GM18526 (cell line): ENCODE measurements around the gene GALNT15.

Experiments
- POLR2A ChIP-seq: IDR thresholded peaks from 3 replicates; pipeline ENCODE4 v1.6.1; 2011; ENCODE audit not compliant: insufficient read length; ENCODE audit errors: extremely low read depth

GALNT15 gene

DNA sequence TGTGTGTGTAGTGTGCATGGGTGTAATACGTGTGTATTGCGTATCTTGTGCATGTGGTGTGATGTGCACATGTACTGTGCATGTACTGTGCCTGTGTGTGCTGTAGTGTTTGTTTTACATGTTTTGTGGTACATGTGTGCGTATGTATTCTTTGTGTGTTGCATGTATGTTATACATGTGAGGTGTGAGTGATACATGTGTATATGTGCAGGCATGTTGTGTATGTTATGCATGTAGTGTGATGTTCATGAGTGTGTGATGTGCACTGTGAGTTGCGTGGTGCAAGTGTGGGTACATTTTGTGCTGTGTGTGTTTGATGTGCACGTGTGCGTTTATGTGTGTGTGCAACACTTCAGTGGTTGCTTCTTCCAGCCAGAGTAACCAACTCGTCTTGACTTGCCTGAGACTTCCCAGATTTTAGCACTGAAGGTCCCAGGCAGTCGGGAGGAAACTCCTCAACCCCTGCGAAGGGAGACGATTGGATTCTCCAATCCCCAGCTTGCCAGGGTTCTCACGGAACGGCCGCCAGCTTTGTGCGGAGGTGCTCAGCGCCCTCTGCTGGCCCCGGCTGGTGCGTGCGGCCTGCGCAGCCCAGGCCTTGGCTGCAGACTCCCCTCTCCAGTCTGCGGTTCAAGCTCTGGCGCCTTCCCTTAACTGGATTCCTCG is 3.6 kb downstream of the GALNT15 start:
- TF ChIP-seq POLR2A, result no peak

GRCh38 chr3:16178628-16178988 is 4.1 kb downstream of the GALNT15 start:
- no peak for TF ChIP-seq POLR2A

GRCh38 chr3:16179261-16179660 is 4.8 kb downstream of the GALNT15 start:
- no peak for TF ChIP-seq POLR2A

DNA sequence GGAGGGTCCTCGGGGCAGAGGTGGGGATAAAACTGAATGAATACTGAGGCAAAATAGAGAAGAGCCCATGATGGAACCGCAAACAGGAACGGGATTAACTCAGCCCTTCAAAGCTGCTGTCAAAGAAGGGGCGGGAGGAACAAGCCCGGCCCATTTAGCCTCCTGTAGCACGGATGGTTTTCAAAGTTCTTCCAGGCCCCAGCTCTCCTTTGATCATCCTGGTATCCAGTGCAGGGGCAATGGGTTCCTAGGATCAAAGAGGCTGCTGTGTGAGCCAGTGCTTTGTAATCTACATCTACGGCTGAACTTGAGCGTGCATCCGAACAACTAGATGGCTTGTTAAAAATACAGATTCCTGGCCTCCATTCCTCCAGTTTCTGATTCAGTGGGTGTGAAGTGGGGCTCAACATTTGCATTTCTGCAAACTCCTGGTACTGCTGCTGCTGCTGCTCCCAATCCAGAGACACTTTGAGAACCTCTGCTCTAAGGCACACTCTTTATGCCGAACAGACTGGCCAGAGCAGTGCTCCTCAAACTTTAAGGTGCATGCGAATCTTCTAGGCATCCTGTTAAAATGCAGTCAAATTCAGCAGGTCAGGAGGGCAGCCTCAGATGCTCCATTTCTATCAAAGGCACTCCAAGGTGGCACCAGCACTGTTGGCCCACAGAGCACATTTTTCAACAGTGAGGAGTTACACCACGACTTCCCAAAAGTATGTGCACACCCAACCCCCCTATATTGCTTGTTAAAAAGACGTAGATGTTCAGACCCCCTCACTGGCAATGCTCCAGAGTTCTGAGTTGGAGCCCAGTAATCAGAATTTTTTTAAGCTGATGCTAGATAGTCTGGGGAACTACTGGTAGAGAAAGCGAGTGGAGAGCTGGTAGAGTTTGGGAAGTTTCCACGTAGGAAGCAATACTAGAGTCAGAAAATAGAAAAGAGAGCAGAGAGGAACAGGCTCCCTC is 5.6 kb downstream of the GALNT15 start:
- TF ChIP-seq POLR2A, result no peak

- no peak for TF ChIP-seq POLR2A
Observed at GRCh38 chr3:16180737-16181134, 6.3 kb downstream of the GALNT15 start.

DNA sequence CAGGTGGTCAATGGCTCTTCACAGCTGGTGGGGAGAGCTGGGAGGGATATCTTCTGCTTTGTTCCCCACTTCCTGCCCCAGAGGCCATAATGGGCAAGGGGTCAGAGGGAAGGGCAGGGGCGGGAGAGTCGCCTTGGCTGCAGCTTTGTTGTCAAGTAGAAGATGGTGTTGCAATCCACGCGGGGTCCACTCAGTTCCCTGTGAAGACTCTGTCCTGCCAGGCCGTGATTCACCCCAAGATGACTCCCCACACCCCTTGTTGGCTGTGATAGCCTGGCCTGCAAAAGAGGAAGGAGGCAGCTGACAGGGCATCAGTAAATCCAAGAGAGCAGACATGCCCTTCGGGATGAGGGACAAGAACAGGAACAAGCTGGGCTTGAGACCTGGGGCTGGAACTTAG is 6.9 kb downstream of the GALNT15 start:
- TF ChIP-seq POLR2A, result no peak

GRCh38 chr3:16182183-16182582 is 7.7 kb downstream of the GALNT15 start:
- no peak for TF ChIP-seq POLR2A

DNA sequence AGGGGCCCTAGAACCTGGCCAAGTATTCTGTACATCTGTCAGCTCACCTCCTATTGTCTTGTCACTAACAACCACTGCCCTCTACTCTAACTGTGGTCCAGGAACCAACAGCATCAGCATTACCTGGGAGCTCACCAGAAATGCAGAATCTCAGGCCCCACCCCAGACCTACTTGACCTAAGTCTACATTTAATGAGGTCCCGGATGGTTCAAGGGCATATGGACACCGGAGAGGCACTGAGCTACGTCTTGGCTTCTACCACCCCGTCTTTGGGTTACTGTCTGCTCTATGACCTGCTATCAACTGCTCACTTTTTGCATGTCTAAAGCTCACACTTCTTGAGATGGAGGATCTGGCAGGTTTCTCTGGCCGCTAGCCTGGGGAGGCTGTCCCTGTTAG is 8.1 kb downstream of the GALNT15 start:
- TF ChIP-seq POLR2A, result no peak

GRCh38 chr3:16183082-16183481 is 8.6 kb downstream of the GALNT15 start:
- no peak for TF ChIP-seq POLR2A

- no peak for TF ChIP-seq POLR2A
Observed at GRCh38 chr3:16183601-16184270, 9.3 kb downstream of the GALNT15 start.

DNA sequence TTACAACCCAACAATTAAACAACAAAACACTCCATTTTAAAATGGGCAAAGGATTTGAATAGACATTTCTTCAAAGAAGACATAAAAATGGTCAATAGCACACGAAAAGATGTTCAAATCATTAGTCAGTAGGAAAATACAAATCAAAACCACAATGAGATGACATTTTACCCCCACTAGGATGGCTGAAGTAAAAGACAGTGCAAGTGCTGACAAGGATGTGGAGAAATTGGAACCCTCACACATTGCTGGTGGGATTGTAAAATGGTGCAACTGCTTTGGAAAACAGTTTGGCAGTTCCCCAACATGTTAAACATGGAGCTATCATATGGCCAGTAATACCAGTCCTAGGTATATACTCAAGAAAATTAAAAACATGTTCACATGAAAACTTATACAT is 11.6 kb downstream of the GALNT15 start:
- TF ChIP-seq POLR2A, result no peak

GRCh38 chr3:16186565-16186964 is 12.1 kb downstream of the GALNT15 start:
- no peak for TF ChIP-seq POLR2A

DNA sequence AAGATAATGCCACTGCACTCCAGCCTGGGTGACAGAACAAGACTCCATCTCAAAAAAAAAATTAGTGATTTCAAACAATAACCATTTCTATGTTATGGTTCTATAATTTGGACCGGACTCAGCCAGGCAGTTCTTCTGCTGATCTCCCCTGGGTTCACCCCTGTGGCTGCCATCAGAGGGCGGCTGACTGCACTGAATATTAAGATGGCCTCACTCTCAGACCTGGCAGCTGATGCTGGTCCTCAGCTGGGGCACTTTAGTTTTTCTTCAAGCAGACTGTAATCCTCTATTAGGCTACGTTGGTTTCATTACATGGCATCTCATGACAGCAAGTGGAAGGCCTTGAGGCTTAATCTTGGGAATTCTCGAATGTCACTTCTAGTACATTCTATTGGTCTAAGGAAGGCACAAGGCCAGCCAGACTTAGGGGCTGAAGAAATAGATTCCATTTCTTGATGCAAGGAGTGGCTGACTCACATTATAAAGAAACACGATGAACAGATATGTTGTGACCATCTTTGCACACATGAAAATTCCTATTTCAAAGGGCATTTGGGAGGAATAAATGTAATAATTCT is 12.8 kb downstream of the GALNT15 start:
- TF ChIP-seq POLR2A, result no peak

GRCh38 chr3:16188071-16188470 is 13.6 kb downstream of the GALNT15 start:
- no peak for TF ChIP-seq POLR2A

DNA sequence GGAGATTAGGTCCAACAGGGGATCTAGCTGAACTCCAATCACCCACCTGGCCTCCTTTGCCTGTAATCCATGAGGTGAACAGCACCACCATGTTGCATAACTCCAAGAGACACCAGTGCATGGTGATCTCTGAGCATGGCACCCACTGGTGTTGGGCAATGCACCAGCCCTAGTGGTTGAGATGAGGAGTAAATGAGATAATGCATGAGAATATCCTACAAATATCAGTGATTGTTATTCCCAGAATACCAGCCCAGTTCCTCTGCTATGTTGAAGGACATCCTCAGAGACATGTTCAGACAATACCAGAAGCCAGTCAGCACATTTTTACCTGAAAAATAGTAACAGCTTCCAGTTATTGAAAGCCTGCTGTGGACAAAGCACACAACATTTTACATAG is 14.7 kb downstream of the GALNT15 start:
- TF ChIP-seq POLR2A, result no peak
